Astrocyte (in vitro differentiated cells and primary cell): ENCODE data around the gene OPRL1.

ENCODE experiments used
- CTCF ChIP-seq: IDR thresholded peaks from 2 replicates; pipeline ENCODE4 v1.5.1; 2011; ENCODE audit warnings: low read depth, mild to moderate bottlenecking, inconsistent platforms, low read length, moderate library complexity; ENCODE audit not compliant: insufficient read depth
- EZH2 ChIP-seq: IDR thresholded peaks from 2 replicates; pipeline ENCODE4 v1.6.1; 2012; ENCODE audit warnings: mild to moderate bottlenecking, low read length, inconsistent platforms; ENCODE audit not compliant: insufficient read depth

GRCh38 chr20:64030371-64031134 is 49.3 kb upstream of the OPRL1 start:
- TF ChIP-seq EZH2 (no peak), CTCF (no peak)
